Ishikawa (cell line): ENCODE results near the gene GNG4.

ENCODE experiments used
- CEBPB ChIP-seq: IDR thresholded peaks from 2 replicates; pipeline ENCODE4 v1.6.1; 2012
- CREB1 ChIP-seq: IDR thresholded peaks from 2 replicates; pipeline ENCODE4 v1.6.1; 2012; ENCODE audit warnings: low read depth
- EGR1 ChIP-seq: IDR thresholded peaks from 2 replicates; pipeline ENCODE4 v1.6.1; 2012
- EP300 ChIP-seq: IDR thresholded peaks from 2 replicates; pipeline ENCODE4 v1.6.1; 2012; ENCODE audit warnings: borderline replicate concordance
- FOXM1 ChIP-seq: IDR thresholded peaks from 2 replicates; pipeline ENCODE4 v1.6.1; 2012; ENCODE audit warnings: low read depth, borderline replicate concordance
- NFIC ChIP-seq: IDR thresholded peaks from 2 replicates; pipeline ENCODE4 v1.6.1; 2012
- RAD21 ChIP-seq: IDR thresholded peaks from 2 replicates; pipeline ENCODE4 v1.6.1; 2012; ENCODE audit warnings: low read depth
- REST ChIP-seq: IDR thresholded peaks from 2 replicates; pipeline ENCODE4 v1.6.1; 2012; ENCODE audit warnings: low read depth, mild to moderate bottlenecking
- TAF1 ChIP-seq: IDR thresholded peaks from 2 replicates; pipeline ENCODE4 v1.6.1; 2012; ENCODE audit warnings: low read depth, mild to moderate bottlenecking
- TCF12 ChIP-seq: IDR thresholded peaks from 2 replicates; pipeline ENCODE4 v1.6.1; 2012; ENCODE audit warnings: low read depth
- TEAD4 ChIP-seq: IDR thresholded peaks from 2 replicates; pipeline ENCODE4 v1.6.1; 2012
- USF1 ChIP-seq: IDR thresholded peaks from 2 replicates; pipeline ENCODE4 v1.6.1; 2012
- YY1 ChIP-seq: IDR thresholded peaks from 2 replicates; pipeline ENCODE4 v1.6.1; 2012; ENCODE audit warnings: low read depth
- ZBTB7A ChIP-seq: IDR thresholded peaks from 2 replicates; pipeline ENCODE4 v1.6.1; 2012; ENCODE audit warnings: low read depth
- TF ChIP-seq, protein P1 (sequence below): IDR thresholded peaks from 2 replicates; pipeline ENCODE4 v1.6.1; 2012

Gene GNG4

DNA sequence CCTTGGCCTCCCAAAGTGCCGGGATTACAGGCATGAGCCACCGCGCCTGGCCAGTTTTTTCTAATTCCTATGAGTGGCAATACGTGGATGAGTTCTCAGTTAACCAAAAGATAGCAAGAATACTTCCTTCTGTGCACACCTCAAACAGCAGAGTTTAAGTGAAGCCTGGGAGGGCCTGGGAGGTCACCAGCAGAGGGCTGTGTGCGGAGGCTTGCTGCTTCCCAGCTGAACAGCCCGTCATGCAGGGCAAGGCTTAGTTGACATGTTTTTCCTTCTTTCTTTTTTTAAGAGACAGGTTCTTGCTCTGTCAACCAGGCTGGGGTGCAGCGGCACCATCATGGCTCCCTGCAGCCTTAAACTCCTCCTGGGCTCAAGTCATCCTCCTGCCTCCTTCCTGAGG lies 17.8 kb downstream of the GNG4 start:
- TF ChIP-seq FOXM1 (no peak), EP300 (no peak), TCF12 (no peak), CEBPB (no peak)
- TF ChIP-seq, protein P1, sequence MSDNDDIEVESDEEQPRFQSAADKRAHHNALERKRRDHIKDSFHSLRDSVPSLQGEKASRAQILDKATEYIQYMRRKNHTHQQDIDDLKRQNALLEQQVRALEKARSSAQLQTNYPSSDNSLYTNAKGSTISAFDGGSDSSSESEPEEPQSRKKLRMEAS = no peak

- TF ChIP-seq EP300 (no peak), TEAD4 (no peak), REST (no peak), ZBTB7A (no peak), TCF12 (no peak), FOXM1 (no peak), EGR1 (no peak), TAF1 (no peak), RAD21 (no peak), CREB1 (no peak), CEBPB (no peak), YY1 (no peak), NFIC (no peak), USF1 (no peak)
- TF ChIP-seq, protein P1 = no peak
Observed at GRCh38 chr1:235628316-235629005, 21.1 kb downstream of the GNG4 start.

DNA sequence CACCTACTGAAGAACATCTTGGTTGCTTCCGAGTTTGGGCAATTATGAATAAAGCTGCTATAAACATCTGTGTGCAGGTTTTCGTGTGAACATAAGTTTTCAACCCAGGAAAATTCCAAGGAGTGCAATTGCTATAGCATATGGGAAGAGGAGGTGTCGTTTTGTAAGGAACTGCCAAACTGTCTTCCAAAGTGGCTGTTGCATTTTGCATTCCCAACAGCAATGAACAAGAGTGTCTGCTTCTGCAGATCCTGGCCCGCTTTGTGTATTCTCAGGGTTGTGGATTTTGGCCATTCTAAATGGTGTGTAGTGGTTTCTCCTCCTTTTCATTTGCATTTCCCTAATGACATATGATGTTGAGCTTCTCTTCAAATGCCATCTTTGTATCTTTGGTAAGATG lies 23.8 kb downstream of the GNG4 start:
- TF ChIP-seq REST (no peak), YY1 (no peak), EGR1 (no peak), CEBPB (no peak), EP300 (no peak), CREB1 (no peak), TAF1 (no peak), TCF12 (no peak), RAD21 (no peak), USF1 (no peak), ZBTB7A (no peak), NFIC (no peak), TEAD4 (no peak), FOXM1 (no peak)
- TF ChIP-seq, protein P1 = no peak

GRCh38 chr1:235625340-235625739 lies 24.2 kb downstream of the GNG4 start:
- TF ChIP-seq YY1 (no peak), EGR1 (no peak), CEBPB (no peak), TAF1 (no peak), NFIC (no peak), ZBTB7A (no peak), TEAD4 (no peak), TCF12 (no peak), USF1 (no peak), CREB1 (no peak), EP300 (no peak), RAD21 (no peak), FOXM1 (no peak), REST (no peak)
- TF ChIP-seq, protein P1 = no peak
